ENCODE results near the gene PPP4R3A. TPM values are rescaled to one million over a fixed set of nuclear protein-coding genes. Genes with fewer than 3 reads are reported as not detected.

Gene PPP4R3A
- total RNA-seq, 1 experiment from 2014 or later = 148 TPM

DNA sequence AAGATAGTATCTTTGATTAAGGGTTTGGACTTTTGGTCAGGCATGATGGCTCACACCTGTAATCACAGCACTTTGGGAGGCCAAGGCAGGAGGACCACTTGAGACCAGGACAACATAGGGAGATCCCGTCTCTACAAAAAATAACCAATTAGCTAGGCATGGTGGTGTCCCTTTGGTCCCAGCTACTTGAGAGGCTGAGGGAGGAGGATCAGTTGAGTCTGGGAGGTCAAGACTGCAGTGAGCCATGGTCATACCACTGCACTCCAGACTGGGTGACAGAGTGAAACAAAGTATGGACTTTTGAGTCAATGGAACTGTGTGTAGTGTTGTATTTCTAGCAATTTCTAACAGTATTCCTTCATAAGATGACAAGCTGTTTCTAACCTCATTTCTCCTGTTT lies 53.8 kb downstream of the PPP4R3A start:
- Histone ChIP-seq H3K14ac (ENCODE audit: insufficient read depth, low read length) (no peak overlapping the region), H3K9me3 (ENCODE audit: control insufficient read depth, low read depth, low read length) (no peaks in the 10 kb centered on the region), H3K23ac (ENCODE audit: insufficient read length, low read depth, low read length) (no peak overlapping the region), H2AK5ac (ENCODE audit: insufficient read length, low read length) (no peak overlapping the region), H3K18ac (ENCODE audit: insufficient read length, low read depth, low read length) (no peak overlapping the region), H2BK20ac (ENCODE audit: low read depth, low read length, poor library complexity, severe bottlenecking) (no peak overlapping the region), H3K79me1 (ENCODE audit: insufficient read depth, low read depth, low read length, poor library complexity, severe bottlenecking) (no peaks in the 10 kb centered on the region), H2BK15ac (ENCODE audit: low read depth, low read length) (no peak overlapping the region), H3T11ph (ENCODE audit: low read length) (no peak overlapping the region), H3K4me2 (ENCODE audit: insufficient read depth, insufficient read length, low read length) (no peak overlapping the region), H2BK120ac (ENCODE audit: low read depth, low read length, poor library complexity, severe bottlenecking) (no peak overlapping the region), H2AFZ (ENCODE audit: low read length) (no peak overlapping the region), H2BK12ac (ENCODE audit: insufficient read length, low read depth, low read length) (no peak overlapping the region), H3K79me2 (ENCODE audit: insufficient read depth, low read length) (no peaks in the 10 kb centered on the region), H3K4me1 (ENCODE audit: insufficient read depth, low read length) (no peaks in the 10 kb centered on the region), H3K9ac (ENCODE audit: extremely low read depth, insufficient read length, low read length) (no peak overlapping the region), H3K4ac (ENCODE audit: low read depth, low read length) (no peak overlapping the region), H4K20me1 (ENCODE audit: control insufficient read depth, insufficient read depth, insufficient read length) (no peaks in the 10 kb centered on the region), H3K27ac (ENCODE audit: insufficient read length, low read depth, low read length) (no peak overlapping the region), H3K56ac (ENCODE audit: insufficient read length, low read depth, low read length) (no peak overlapping the region), H4K5ac (ENCODE audit: insufficient read length, low read depth, low read length) (no peak overlapping the region), H4K91ac (ENCODE audit: insufficient read length, low read depth, low read length) (no peak overlapping the region), H4K8ac (replicated peaks; ENCODE audit: insufficient read length, low read depth, low read length) (no peak overlapping the region), H3K23me2 (ENCODE audit: insufficient read length, low read depth, low read length, poor library complexity, severe bottlenecking) (no peaks in the 10 kb centered on the region), H2BK5ac (ENCODE audit: insufficient read length, low read length) (no peak overlapping the region), H3K27me3 (ENCODE audit: insufficient read depth, low read length) (no peaks in the 10 kb centered on the region)
- WGBS (ENCODE audit: extremely low coverage, insufficient read length, low lambda C conversion rate) = no CpG with 5 or more reads among the region's 1 CpG
- TF ChIP-seq, protein P1, sequence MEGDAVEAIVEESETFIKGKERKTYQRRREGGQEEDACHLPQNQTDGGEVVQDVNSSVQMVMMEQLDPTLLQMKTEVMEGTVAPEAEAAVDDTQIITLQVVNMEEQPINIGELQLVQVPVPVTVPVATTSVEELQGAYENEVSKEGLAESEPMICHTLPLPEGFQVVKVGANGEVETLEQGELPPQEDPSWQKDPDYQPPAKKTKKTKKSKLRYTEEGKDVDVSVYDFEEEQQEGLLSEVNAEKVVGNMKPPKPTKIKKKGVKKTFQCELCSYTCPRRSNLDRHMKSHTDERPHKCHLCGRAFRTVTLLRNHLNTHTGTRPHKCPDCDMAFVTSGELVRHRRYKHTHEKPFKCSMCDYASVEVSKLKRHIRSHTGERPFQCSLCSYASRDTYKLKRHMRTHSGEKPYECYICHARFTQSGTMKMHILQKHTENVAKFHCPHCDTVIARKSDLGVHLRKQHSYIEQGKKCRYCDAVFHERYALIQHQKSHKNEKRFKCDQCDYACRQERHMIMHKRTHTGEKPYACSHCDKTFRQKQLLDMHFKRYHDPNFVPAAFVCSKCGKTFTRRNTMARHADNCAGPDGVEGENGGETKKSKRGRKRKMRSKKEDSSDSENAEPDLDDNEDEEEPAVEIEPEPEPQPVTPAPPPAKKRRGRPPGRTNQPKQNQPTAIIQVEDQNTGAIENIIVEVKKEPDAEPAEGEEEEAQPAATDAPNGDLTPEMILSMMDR (conservative IDR thresholded peaks at IDR 0.05) = no peak
- Mint-ChIP-seq H3K36me3 (ENCODE audit: insufficient read depth in 1 of 3, low read depth in 3 of 3) (peaks cover 15 to 58% (median 43%) of the 10 kb centered on the region in 3 experiments), H3K27ac (no peak overlapping the region), H3K4me3 (no peak overlapping the region), H3K4me1 (peaks cover 0 to 8% of the 10 kb centered on the region in 2 experiments; a peak in 2 of 4 replicates), H3K9me3 (no peaks in the 10 kb centered on the region), H3K27me3 (ENCODE audit: low read depth) (no peaks in the 10 kb centered on the region)
- no peak for DNase-seq
